ENCODE results near the gene AQP5.

The AQP5 gene

DNA sequence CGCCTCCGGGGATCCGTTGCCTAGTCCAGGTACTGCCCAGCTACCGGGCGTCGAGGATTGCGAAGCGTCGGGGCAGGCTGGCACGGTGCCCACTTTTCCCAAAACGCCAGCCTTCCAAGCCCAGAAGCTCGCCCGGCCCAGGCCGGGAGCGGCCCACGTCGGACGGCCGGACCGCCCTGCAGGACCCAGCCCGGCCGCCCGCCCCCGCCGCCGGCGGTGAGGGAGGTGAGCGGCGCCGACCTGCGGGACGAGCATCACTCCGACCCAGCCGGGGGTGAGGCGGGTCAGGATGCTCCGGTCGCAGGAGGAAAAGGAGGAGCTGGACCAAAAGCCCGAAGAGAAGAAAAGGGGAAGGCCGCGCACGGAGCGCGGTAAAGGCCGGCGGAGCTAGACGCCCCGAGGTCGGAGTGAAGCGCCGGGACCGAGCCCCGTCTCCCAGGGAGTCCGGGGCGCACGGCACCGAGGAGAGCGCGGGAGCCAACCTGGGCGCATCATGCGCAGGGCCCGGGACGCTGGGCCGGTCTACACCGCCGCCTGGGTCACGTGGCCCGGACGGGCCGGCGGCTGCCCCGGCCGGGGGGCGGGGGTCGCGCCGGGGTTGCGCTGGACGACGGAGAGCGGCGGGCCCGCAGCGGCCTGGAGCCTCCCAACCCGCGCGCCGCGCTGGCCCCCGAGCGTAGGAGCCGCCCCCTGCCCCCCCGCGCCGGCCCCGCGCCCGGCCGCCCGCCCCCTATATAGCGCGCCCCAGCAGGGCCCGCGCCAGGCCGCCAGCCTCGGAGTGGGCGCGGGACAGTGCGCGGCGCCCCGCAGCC is at the start of gene AQP5:
Gene AQP5 (plus strand): TSS at position 762 of the 812 bp plus-strand sequence. CDS start 146 bp downstream, outside the sequence.
- DNase-seq (ENCODE audit: low spot score in 2 of 2) = no peak
- no peaks in the 10 kb centered on the region for H3K9me3 ChIP-seq
- no peaks in the 10 kb centered on the region for H3K36me3 ChIP-seq (replicated peaks)
- H3K27me3 ChIP-seq (ENCODE audit: low read depth) = peaks cover 8% of the 10 kb centered on the region; the same call in 1 of the 2 replicates
- in situ Hi-C loops (cut with MboI; ENCODE audit: low sequenced_read_pairs) = no loop called here
- H3K4me3 ChIP-seq = no peak within 1 kb of the TSS
- H3K4me1 ChIP-seq = no peaks in the 10 kb centered on the region

DNA sequence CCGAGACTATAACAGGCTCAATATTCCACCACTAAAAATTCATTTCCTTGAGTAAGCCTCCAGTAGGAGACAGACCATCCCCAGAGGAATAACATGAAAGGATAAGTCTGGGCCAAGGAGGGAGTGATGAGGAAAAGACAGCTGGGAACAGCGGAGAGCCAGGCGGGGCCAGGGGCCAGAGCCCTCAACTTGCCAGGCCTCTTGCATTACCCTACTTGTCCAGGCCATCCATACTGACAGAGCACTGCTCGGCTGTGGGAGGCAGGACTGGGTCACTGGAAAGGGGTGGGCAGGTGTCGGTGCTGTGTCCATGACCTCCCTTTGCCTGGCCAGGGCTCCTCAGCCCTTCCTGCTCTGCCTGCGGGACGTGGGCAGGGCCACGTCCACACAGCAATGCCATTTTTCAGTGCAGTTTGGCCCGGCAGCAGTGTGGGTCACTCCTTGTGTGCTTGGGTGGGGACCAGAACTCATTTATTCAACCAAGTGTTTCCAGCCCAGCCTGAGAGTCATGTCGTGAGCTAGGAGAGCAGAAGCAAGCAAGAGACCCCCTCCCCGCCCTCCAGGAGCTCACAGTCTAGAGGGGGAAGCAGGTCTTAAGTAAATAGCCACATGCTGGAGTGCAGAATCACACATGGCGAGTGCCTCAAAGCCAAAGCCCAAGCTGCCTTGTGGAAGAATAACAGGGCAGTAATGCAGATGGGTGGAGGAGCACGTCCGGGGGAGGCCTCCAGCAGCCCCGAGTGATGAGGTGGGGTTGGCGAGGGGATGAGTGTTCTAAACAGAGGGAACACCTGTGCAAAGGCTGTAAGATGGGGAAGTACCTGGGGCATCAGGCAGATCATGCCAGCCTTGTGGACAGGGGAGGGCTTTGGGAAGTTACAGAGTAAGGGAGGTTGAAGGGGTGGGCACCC is 49.1 kb upstream of the AQP5 start:
- in situ Hi-C loops (cut with MboI; ENCODE audit: low sequenced_read_pairs) = no loop called here
- Histone ChIP-seq H3K4me1 (no peaks in the 10 kb centered on the region), H3K36me3 (replicated peaks) (no peaks in the 10 kb centered on the region), H3K4me3 (no peak overlapping the region), H3K9me3 (no peaks in the 10 kb centered on the region), H3K27me3 (ENCODE audit: low read depth) (no peaks in the 10 kb centered on the region)
- DNase-seq (ENCODE audit: low spot score in 2 of 2) = no peak

DNA sequence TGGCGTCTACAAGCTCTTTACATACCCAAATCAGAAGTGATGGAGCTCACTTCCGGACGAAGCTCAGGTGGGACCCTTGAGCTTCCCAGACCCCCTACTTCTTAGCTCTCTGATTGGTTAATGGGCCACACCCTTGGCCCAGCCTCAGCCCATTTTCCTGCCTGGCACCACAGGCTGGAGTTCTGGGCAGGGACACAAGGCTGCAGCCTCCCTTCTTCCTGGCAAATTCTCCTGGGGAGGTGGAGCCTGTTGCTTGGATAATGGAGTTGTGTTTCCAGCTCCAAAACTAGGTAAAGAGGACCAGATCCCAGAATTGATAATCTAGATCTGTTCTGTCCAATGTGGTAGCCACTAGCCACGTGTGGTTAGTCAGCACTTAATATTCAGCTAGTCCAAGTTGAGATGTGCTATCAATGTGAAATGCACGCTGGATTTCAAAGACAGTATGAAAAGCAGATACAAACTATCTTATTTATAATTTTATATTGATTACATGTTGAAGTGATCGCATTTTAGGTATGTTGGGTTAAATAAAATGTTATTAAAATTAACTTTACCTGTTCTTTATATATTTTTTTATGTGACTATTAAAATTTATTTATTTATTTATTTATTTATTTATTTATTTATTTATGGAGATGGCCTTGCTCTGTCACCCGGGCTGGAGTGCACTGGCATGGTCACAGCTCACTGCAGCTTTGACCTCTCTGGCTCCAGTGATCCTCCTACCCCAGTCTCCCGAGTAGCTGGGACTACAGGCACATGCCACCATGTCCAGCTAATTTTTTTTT is 45.3 kb upstream of the AQP5 start:
- no peak for DNase-seq (ENCODE audit: low spot score in 2 of 2)
- H3K4me3 ChIP-seq = no peak overlapping the region
- H3K27me3 ChIP-seq (ENCODE audit: low read depth) = no peaks in the 10 kb centered on the region
- no peaks in the 10 kb centered on the region for H3K4me1 ChIP-seq
- no peaks in the 10 kb centered on the region for H3K36me3 ChIP-seq (replicated peaks)
- in situ Hi-C loops (cut with MboI; ENCODE audit: low sequenced_read_pairs) = no loop called here
- no peaks in the 10 kb centered on the region for H3K9me3 ChIP-seq

DNA sequence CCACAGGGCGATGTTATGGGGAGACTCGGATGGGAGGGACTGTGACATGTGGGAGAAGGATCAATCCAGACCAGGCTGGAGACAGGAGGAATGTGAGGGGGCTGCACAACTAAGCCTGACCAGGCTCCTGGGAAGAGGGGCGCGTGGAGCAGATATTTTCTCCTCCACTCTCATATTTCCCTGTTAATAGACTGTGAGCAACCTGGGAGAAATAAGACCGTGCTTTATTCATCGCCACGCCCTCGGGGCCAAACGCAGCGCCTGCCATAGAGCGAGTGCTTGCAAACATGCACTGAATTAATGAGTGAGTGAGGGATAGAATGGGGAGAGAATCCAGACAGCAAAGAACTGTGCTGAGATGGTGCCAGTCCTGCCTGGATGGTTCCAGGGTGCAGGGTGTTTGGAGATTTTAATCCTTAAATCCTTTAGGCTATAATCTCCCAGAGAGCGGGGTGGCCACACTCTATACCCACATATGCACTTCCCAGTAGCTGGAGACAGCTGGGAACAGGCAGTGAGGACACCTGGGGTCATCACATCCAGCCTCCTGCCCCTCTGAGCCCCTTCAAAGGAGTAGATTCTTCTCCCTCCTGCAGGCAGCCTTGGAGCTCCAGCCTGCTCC is 44.4 kb upstream of the AQP5 start:
- H3K4me1 ChIP-seq = no peaks in the 10 kb centered on the region
- no peak for DNase-seq (ENCODE audit: low spot score in 2 of 2)
- in situ Hi-C loops (cut with MboI; ENCODE audit: low sequenced_read_pairs) = no loop called here

DNA sequence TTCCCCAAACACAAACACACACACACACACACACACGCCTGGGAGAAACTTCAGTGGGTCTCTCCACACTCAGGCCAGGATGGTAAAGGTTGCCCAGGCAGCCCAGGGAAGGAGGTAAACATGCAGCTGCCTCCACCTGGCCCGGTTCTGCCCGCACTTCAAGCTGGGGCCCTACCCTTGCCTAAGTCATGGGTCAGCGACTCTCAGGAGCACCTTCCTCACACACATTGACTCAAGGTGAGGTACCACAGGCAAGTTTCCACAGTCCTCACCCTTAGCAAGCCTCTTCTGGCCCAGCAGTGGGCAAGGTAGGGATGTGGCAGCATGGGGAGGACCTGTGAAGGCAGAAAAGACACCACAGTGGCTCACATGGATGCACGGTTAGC is 43.9 kb upstream of the AQP5 start:
- no peaks in the 10 kb centered on the region for H3K36me3 ChIP-seq (replicated peaks)
- no peaks in the 10 kb centered on the region for H3K4me1 ChIP-seq
- H3K4me3 ChIP-seq = no peak overlapping the region
- in situ Hi-C loops (cut with MboI; ENCODE audit: low sequenced_read_pairs) = no loop called here
- H3K9me3 ChIP-seq = no peaks in the 10 kb centered on the region
- no peak for DNase-seq (ENCODE audit: low spot score in 2 of 2)
- no peaks in the 10 kb centered on the region for H3K27me3 ChIP-seq (ENCODE audit: low read depth)

More for the DNA sequence above, 44.4 kb upstream of the AQP5 start:
- Histone ChIP-seq H3K36me3 (replicated peaks) (no peaks in the 10 kb centered on the region), H3K27me3 (ENCODE audit: low read depth) (no peaks in the 10 kb centered on the region), H3K4me3 (no peak overlapping the region), H3K9me3 (no peaks in the 10 kb centered on the region)

DNA sequence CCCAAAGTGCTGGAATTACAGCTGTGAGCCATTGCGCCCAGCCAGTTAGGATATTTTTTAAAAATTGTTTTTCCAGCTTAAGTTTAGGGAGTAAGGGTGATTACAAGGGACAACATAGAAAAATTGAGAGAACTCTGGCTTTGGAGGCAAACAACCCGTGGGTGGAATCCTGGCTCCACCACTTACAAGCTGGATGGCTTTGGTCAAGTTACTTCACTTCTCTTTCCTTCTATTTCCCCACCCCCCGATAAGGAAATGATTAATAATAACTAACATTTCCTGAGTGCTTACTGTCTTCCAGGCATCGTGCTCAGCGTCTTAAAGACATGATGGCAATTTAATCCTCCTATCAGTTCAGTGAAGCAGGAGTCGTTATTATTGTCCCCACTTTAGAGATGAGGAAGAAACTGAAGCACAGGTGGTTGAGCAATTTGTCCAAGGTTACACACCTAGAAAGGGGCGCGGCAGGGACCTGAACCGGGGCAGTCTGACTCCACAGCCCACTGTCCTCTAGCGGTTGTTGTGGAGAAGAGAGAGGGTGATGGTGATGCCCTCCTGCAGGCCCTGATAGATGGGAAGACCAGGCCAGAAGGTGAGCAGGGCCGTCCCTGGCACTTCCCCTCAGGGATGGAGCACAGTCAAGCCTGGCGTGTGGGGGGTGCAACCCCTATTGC is 41.3 kb upstream of the AQP5 start:
- in situ Hi-C loops (cut with MboI; ENCODE audit: low sequenced_read_pairs) = no loop called here
- Histone ChIP-seq H3K4me1 (no peaks in the 10 kb centered on the region), H3K9me3 (no peaks in the 10 kb centered on the region), H3K4me3 (no peak overlapping the region), H3K36me3 (replicated peaks) (no peaks in the 10 kb centered on the region), H3K27me3 (ENCODE audit: low read depth) (no peaks in the 10 kb centered on the region)
- no peak for DNase-seq (ENCODE audit: low spot score in 2 of 2)

DNA sequence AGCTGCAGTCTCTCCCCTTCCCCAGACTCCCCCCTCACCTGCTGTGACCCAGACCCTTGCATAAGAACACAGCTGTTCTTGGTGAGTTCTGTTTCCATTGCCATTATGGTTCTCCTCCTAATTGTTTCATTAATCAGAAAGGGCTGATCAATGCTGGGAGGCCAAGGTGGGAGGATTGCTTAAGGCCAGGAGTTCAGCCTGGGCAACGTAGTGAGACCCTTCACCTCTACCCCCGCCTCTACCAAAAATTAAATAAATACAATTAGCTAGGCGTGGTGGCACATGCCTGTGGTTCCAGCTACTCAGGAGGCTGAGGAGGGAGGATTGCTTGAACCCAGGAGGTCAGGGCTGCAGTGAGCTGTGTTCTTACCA is 40.8 kb upstream of the AQP5 start:
- in situ Hi-C loops (cut with MboI; ENCODE audit: low sequenced_read_pairs) = no loop called here
- Histone ChIP-seq H3K4me3 (no peak overlapping the region), H3K36me3 (replicated peaks) (no peaks in the 10 kb centered on the region), H3K27me3 (ENCODE audit: low read depth) (no peaks in the 10 kb centered on the region), H3K4me1 (no peaks in the 10 kb centered on the region), H3K9me3 (no peaks in the 10 kb centered on the region)
- DNase-seq (ENCODE audit: low spot score in 2 of 2) = no peak

DNA sequence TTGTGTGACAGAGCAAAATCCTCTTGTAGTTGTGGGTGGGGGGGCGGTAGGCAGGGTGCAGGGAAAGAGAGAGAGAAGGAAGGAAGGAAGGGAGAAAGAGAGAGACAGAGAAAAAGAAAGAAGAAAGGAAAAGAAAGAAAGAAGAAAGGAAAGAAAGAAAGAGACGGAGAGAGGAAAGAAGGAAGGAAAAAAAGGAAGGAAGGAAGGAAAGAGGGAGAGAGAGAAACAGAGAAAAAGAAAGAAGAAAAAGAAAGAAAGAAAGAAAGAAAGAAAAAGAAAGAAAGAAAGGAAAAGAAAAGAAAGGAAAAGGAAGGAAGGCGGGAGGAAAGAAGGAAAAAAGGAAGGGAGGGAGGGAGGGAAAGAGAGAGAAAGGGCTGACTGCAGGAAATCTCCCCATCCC is 40.4 kb upstream of the AQP5 start:
- Histone ChIP-seq H3K4me1 (no peaks in the 10 kb centered on the region), H3K27me3 (ENCODE audit: low read depth) (no peaks in the 10 kb centered on the region), H3K36me3 (replicated peaks) (no peaks in the 10 kb centered on the region), H3K4me3 (no peak overlapping the region), H3K9me3 (no peaks in the 10 kb centered on the region)
- in situ Hi-C loops (cut with MboI; ENCODE audit: low sequenced_read_pairs) = no loop called here
- no peak for DNase-seq (ENCODE audit: low spot score in 2 of 2)

DNA sequence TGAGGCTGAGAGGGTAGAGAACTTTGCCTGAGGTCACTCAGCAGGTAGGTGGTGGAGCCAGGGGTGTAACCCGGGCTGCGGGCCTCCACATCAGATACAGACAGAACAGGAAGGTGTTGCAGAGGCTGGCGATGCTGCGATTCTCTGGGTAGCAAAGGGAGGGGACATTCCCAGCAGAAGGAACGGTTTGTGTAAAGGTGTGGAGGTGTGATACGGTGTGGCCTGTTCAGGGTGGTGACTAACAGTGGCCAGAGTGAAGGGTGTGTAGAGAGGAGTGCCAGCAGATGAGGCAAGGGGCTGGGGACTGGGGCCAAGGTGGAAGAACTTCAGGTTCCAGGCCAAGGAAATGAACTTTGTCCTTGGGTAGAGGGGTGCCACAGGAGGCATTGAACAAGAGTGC is 39.7 kb upstream of the AQP5 start:
- H3K4me1 ChIP-seq = no peaks in the 10 kb centered on the region
- no peaks in the 10 kb centered on the region for H3K27me3 ChIP-seq (ENCODE audit: low read depth)
- in situ Hi-C loops (cut with MboI; ENCODE audit: low sequenced_read_pairs) = no loop called here
- no peak for DNase-seq (ENCODE audit: low spot score in 2 of 2)
- no peaks in the 10 kb centered on the region for H3K9me3 ChIP-seq
- H3K4me3 ChIP-seq = no peak overlapping the region
- H3K36me3 ChIP-seq (replicated peaks) = no peaks in the 10 kb centered on the region

DNA sequence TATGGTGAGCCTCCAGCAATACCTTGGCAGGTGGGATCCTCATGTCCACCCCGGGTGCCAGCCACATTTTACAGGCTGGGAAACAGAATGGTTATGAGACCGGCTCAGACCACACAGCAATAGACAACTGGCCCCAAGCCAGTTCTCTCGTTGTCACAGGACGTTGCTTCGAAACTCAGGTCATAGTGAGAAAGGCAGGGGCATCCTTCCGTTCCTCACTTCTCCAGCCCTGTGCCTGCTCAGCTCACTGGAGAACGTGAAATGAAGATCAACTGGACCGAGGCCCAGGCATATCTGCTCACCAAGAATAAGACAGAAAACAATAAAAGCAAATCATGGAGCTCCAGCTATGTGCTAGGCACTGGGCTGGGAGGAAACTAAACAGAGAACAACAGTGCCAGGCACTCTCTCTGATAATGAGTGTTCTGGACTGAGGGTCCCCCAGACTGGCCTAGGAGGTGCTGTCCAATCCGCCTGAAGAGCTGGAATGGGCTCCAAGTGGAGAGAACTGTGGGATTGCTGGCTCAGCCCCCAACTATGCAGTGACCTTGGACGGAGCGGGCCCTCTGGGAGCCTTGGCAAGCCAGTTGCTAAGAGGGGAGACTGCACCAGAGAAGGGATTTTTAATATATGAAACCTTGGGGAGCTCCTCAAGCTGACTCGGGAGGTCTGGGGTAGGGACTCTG is 39.2 kb upstream of the AQP5 start:
- Histone ChIP-seq H3K27me3 (ENCODE audit: low read depth) (no peaks in the 10 kb centered on the region), H3K4me1 (no peaks in the 10 kb centered on the region), H3K36me3 (replicated peaks) (no peaks in the 10 kb centered on the region), H3K4me3 (no peak overlapping the region), H3K9me3 (no peaks in the 10 kb centered on the region)
- in situ Hi-C loops (cut with MboI; ENCODE audit: low sequenced_read_pairs) = no loop called here
- DNase-seq (ENCODE audit: low spot score in 2 of 2) = no peak

DNA sequence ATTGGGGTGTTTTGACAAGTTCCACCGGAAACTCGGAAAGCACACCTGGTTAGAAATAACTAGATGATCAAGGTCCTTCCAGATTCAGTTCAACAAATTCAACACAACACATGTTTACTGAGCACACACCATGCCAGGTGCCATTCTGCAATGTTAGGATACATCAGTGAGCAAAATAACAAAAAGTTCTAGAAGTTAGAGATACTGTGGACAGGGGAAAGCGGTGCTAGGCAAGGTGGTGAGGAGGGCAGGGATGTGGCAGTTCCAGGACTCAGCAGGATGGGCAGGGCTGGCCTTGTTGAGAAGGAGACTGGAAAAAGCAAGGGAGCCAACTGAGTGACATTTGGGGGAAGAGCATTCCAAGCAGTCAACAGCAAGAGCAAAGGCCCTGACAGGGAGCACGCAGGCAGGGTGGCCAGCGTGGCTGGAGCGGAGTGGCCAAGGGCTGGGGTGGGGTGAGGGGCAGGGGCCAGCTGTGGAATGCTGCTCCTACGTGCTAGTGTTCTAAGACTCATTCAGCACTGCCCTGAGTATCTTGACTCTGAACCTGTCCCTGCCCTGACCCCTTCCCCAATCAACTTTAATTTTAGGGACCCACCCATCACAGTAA is 38.5 kb upstream of the AQP5 start:
- Histone ChIP-seq H3K36me3 (replicated peaks) (no peaks in the 10 kb centered on the region), H3K4me3 (no peak overlapping the region), H3K4me1 (no peaks in the 10 kb centered on the region), H3K9me3 (no peaks in the 10 kb centered on the region), H3K27me3 (ENCODE audit: low read depth) (no peaks in the 10 kb centered on the region)
- no peak for DNase-seq (ENCODE audit: low spot score in 2 of 2)
- in situ Hi-C loops (cut with MboI; ENCODE audit: low sequenced_read_pairs) = no loop called here

DNA sequence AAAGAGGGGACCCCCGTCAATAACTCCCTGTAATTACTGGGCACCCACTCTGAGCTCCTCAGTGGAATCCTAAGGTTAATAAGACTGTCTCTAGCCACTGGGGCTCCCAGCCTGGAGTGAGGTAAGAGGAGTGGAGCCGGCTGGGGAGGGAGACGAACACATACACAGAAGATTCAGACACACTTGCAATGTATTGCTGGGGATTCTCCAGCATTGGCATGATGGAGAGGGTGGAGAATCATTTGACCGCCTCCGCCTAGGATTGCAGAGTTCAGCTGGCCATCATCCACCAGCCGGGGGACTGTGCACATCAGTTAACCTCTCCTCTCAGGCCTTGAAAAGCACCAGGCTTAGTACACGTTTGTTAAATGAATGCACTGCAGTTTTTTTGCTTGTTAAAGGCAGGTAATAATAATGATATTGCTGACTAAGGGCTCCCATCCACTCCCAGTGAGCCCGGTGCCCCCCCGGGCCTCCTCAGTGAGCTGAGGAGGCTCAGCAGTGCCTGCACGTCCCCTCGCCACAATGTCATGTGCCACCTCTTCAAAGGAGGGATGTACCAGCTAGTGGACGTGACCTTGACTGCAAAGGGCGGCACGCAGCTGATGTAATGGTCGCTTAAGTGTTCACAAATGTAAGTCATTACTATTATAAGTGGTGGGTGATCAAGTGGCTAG is 37.7 kb upstream of the AQP5 start:
- Histone ChIP-seq H3K4me3 (no peak overlapping the region), H3K9me3 (no peaks in the 10 kb centered on the region), H3K27me3 (ENCODE audit: low read depth) (no peaks in the 10 kb centered on the region), H3K4me1 (no peaks in the 10 kb centered on the region), H3K36me3 (replicated peaks) (no peaks in the 10 kb centered on the region)
- in situ Hi-C loops (cut with MboI; ENCODE audit: low sequenced_read_pairs) = no loop called here
- DNase-seq (ENCODE audit: low spot score in 2 of 2) = no peak
